Measurements from ENCODE around the gene ZNF263. TPM values are rescaled to one million over a fixed set of nuclear protein-coding genes. Genes with fewer than 3 reads are reported as not detected.

Gene ZNF263
- total RNA-seq, 1 experiment from 2014 or later: 30.9 TPM

- no TSS peak for BruUV-seq (replicated peaks)
- CTCF ChIA-PET: interaction anchor here (0.6 to 0.8 kb wide), 3 partner anchors 26 to 160 kb away, joined by 3 read pairs; no protein-coding TSS in a partner anchor
Measured at GRCh38 chr16:3289998-3290673, 6.8 kb downstream of the ZNF263 start.

DNA sequence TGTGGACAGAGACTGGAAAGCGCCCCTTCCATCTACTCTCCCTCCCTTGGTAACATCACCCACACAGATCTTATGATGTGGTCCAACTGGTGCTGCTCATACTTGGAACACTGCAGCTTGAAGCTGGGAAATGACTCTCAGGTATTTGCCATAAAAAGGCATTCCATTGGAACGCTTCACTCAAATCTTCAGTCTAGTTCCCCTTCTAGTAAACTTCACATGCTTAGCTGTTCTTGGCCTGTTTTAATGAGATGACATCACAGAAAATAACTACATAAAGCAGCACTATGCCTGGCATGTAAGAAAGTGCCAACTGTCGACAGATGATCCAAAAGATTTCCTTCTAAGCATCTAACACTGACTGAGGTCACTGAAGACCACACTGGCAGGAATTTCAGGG lies 9.3 kb downstream of the ZNF263 start:
- no TSS peak for BruUV-seq (replicated peaks)
- ChIA-PET POLR2A (interaction anchor here (1.3 kb wide), 1 partner anchor 9 kb away, joined by 10 read pairs; the partner anchor contains the start of gene ZNF263), CTCF (interaction anchor here (0.6 kb wide), 1 partner anchor 164 kb away, joined by 3 read pairs; no protein-coding TSS in a partner anchor)
- no peaks in the 10 kb centered on the region for H3K4me1 Mint-ChIP-seq (ENCODE audit: insufficient read depth, unreplicated experiment)
- TF ChIP-seq, protein P1, sequence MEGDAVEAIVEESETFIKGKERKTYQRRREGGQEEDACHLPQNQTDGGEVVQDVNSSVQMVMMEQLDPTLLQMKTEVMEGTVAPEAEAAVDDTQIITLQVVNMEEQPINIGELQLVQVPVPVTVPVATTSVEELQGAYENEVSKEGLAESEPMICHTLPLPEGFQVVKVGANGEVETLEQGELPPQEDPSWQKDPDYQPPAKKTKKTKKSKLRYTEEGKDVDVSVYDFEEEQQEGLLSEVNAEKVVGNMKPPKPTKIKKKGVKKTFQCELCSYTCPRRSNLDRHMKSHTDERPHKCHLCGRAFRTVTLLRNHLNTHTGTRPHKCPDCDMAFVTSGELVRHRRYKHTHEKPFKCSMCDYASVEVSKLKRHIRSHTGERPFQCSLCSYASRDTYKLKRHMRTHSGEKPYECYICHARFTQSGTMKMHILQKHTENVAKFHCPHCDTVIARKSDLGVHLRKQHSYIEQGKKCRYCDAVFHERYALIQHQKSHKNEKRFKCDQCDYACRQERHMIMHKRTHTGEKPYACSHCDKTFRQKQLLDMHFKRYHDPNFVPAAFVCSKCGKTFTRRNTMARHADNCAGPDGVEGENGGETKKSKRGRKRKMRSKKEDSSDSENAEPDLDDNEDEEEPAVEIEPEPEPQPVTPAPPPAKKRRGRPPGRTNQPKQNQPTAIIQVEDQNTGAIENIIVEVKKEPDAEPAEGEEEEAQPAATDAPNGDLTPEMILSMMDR (IDR thresholded peaks at IDR 0.05; ENCODE audit: unreplicated experiment): no peak
- no peak overlapping the region for H3K4me3 Mint-ChIP-seq (ENCODE audit: unreplicated experiment)
- intact Hi-C loops (cut with micrococcal nuclease): no loop called here
- H3K36me3 Mint-ChIP-seq (ENCODE audit: insufficient read depth, unreplicated experiment): peaks cover 79% of the 10 kb centered on the region
- H3K27me3 Mint-ChIP-seq (ENCODE audit: insufficient read depth, unreplicated experiment): no peaks in the 10 kb centered on the region
- peaks cover 12% of the 10 kb centered on the region for H3K9me3 Mint-ChIP-seq (ENCODE audit: unreplicated experiment)
- H3K27ac Mint-ChIP-seq (ENCODE audit: low read depth, unreplicated experiment): no peak overlapping the region
- DNase-seq (ENCODE audit: unreplicated experiment): no peak

More at GRCh38 chr16:3289998-3290673, 6.8 kb downstream of the ZNF263 start:
- POLR2A ChIA-PET: interaction anchor here (0.5 to 1.5 kb wide), 3 partner anchors 8 to 26 kb away, joined by 3 to 4 read pairs (median 3); no protein-coding TSS in a partner anchor
- Mint-ChIP-seq H3K9me3 (ENCODE audit: unreplicated experiment) (no peaks in the 10 kb centered on the region), H3K4me3 (ENCODE audit: unreplicated experiment) (no peak overlapping the region), H3K27me3 (ENCODE audit: insufficient read depth, unreplicated experiment) (no peaks in the 10 kb centered on the region), H3K4me1 (ENCODE audit: insufficient read depth, unreplicated experiment) (no peaks in the 10 kb centered on the region), H3K27ac (ENCODE audit: low read depth, unreplicated experiment) (no peak overlapping the region), H3K36me3 (ENCODE audit: insufficient read depth, unreplicated experiment) (peaks cover 87% of the 10 kb centered on the region)
- DNase-seq (ENCODE audit: unreplicated experiment): no peak
- TF ChIP-seq, protein P1 (IDR thresholded peaks at IDR 0.05; ENCODE audit: unreplicated experiment): no peak
- intact Hi-C loops (cut with micrococcal nuclease): no loop called here

- TF ChIP-seq, protein P1 (IDR thresholded peaks at IDR 0.05; ENCODE audit: unreplicated experiment): no peak
- H3K27me3 Mint-ChIP-seq (ENCODE audit: insufficient read depth, unreplicated experiment): no peaks in the 10 kb centered on the region
- ChIA-PET CTCF (interaction anchor here (0.6 kb wide), 1 partner anchor 155 kb away, joined by 3 read pairs; no protein-coding TSS in a partner anchor), POLR2A (interaction anchor here (1.6 kb wide), 1 partner anchor 11 kb away, joined by 7 read pairs; no protein-coding TSS in a partner anchor)
- intact Hi-C loops (cut with micrococcal nuclease): no loop called here
- BruUV-seq (replicated peaks): no TSS peak
- peaks cover 22% of the 10 kb centered on the region for H3K9me3 Mint-ChIP-seq (ENCODE audit: unreplicated experiment)
- no peak overlapping the region for H3K4me3 Mint-ChIP-seq (ENCODE audit: unreplicated experiment)
- H3K36me3 Mint-ChIP-seq (ENCODE audit: insufficient read depth, unreplicated experiment): peaks cover 59% of the 10 kb centered on the region
- no peak for DNase-seq (ENCODE audit: unreplicated experiment)
- no peak overlapping the region for H3K27ac Mint-ChIP-seq (ENCODE audit: low read depth, unreplicated experiment)
- no peaks in the 10 kb centered on the region for H3K4me1 Mint-ChIP-seq (ENCODE audit: insufficient read depth, unreplicated experiment)
Measured at GRCh38 chr16:3295209-3295608, 11.9 kb downstream of the ZNF263 start.

DNA sequence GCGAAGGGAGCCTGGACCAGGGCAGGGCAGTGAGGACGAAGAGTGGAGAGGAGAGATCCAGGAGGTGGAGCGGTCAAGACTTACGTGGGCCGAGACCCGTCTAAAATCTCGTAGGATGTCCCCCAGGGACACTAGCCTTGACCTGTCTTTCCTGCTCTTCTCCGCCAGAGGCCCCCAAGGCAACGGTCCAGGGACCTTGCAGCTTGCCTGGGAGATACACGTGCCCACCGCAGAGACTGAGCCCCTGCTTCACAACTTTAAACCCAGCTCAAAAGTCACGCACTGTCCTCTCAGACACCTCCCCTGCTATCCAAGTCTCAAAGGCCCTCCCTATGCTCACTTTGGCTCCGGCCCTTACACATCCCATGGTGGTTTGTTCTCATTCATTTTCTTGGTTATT lies 12.5 kb downstream of the ZNF263 start:
- H3K27ac Mint-ChIP-seq (ENCODE audit: low read depth, unreplicated experiment): no peak overlapping the region
- BruUV-seq (replicated peaks): no TSS peak
- no peak for DNase-seq (ENCODE audit: unreplicated experiment)

More for the DNA sequence above, 12.5 kb downstream of the ZNF263 start:
- CTCF ChIA-PET: interaction anchor here (0.6 to 0.7 kb wide), 3 partner anchors 107 to 156 kb away, joined by 3 to 4 read pairs (median 3); no protein-coding TSS in a partner anchor
- Mint-ChIP-seq H3K27me3 (ENCODE audit: insufficient read depth, unreplicated experiment) (no peaks in the 10 kb centered on the region), H3K9me3 (ENCODE audit: unreplicated experiment) (peaks cover 28% of the 10 kb centered on the region), H3K4me3 (ENCODE audit: unreplicated experiment) (no peak overlapping the region), H3K36me3 (ENCODE audit: insufficient read depth, unreplicated experiment) (peaks cover 57% of the 10 kb centered on the region), H3K4me1 (ENCODE audit: insufficient read depth, unreplicated experiment) (no peaks in the 10 kb centered on the region)
- TF ChIP-seq, protein P1 (IDR thresholded peaks at IDR 0.05; ENCODE audit: unreplicated experiment): no peak
- intact Hi-C loops (cut with micrococcal nuclease): no loop called here
- POLR2A ChIA-PET: interaction anchor here (1.2 to 1.8 kb wide), 2 partner anchors 12 to 148 kb away, joined by 5 read pairs; partner anchors contain the start of genes NAA60 and ZNF597

Measured in MCF 10A (cell line).